GM18502 (cell line): Measurements from ENCODE around the gene DYNLRB1.

ENCODE experiments used
- ATAC-seq: cut with Tn5 transposase; IDR thresholded peaks from one replicate; pipeline ENCODE4 v1.9.1; 2021; ENCODE audit warnings: mild to moderate bottlenecking; ENCODE audit not compliant: unreplicated experiment, poor library complexity

The DYNLRB1 gene

GRCh38 chr20:34532320-34532719 is 16.1 kb downstream of the DYNLRB1 start:
- ATAC-seq, result no peak

- ATAC-seq, result no peak
Observed at GRCh38 chr20:34532756-34533155, 16.5 kb downstream of the DYNLRB1 start.

GRCh38 chr20:34534391-34535165 is 18.4 kb downstream of the DYNLRB1 start:
- no peak for ATAC-seq

GRCh38 chr20:34535301-34535840 is 19.1 kb downstream of the DYNLRB1 start:
- ATAC-seq, result no peak

GRCh38 chr20:34535857-34536256 is 19.6 kb downstream of the DYNLRB1 start:
- ATAC-seq, result no peak

GRCh38 chr20:34536798-34537394 is 20.7 kb downstream of the DYNLRB1 start:
- no peak for ATAC-seq

GRCh38 chr20:34537651-34538050 is 21.4 kb downstream of the DYNLRB1 start:
- ATAC-seq, result no peak

GRCh38 chr20:34538671-34539123 is 22.5 kb downstream of the DYNLRB1 start:
- no peak for ATAC-seq

GRCh38 chr20:34539756-34540155 is 23.5 kb downstream of the DYNLRB1 start:
- ATAC-seq, result no peak

GRCh38 chr20:34540596-34541263 is 24.5 kb downstream of the DYNLRB1 start:
- no peak for ATAC-seq

- ATAC-seq, result no peak
Observed at GRCh38 chr20:34541264-34541901, 25.2 kb downstream of the DYNLRB1 start.

- no peak for ATAC-seq
Observed at GRCh38 chr20:34541917-34542316, 25.7 kb downstream of the DYNLRB1 start.

GRCh38 chr20:34542439-34542838 is 26.2 kb downstream of the DYNLRB1 start:
- ATAC-seq, result no peak

- ATAC-seq, result no peak
Observed at GRCh38 chr20:34543463-34544056, 27.3 kb downstream of the DYNLRB1 start.

GRCh38 chr20:34544109-34544796 is 28.0 kb downstream of the DYNLRB1 start:
- no peak for ATAC-seq

- no peak for ATAC-seq
Observed at GRCh38 chr20:34546751-34547181, 30.5 kb downstream of the DYNLRB1 start.

GRCh38 chr20:34547844-34548613 is 31.8 kb downstream of the DYNLRB1 start:
- ATAC-seq, result no peak

- ATAC-seq, result no peak
Observed at GRCh38 chr20:34549291-34549928, 33.2 kb downstream of the DYNLRB1 start.
